Chondrocyte (in vitro differentiated cells): ENCODE measurements around the gene KCNH5. TPM values are rescaled to one million over a fixed set of nuclear protein-coding genes. Genes with fewer than 3 reads are reported as not detected.
"Not testable (repeated sequence)": the region's sequence is repeated elsewhere in the genome, so short reads cannot be mapped to it uniquely, and the experiment has no call there.

Experiments used
- DNase-seq: peaks from one replicate; pipeline ENCODE4 v3.0.0; 2021; ENCODE audit warnings: mixed read lengths, low spot score
- H3K27ac Mint-ChIP-seq: one replicate; pipeline ENCODE4 v1.8.0; 2021; ENCODE audit warnings: mild to moderate bottlenecking, moderate library complexity, mixed read lengths; ENCODE audit not compliant: unreplicated experiment
- H3K27me3 Mint-ChIP-seq: 2 replicates; pipeline ENCODE4 v1.8.0; 2021; ENCODE audit warnings: low read depth, mixed read lengths
- H3K36me3 Mint-ChIP-seq: 2 replicates; pipeline ENCODE4 v1.8.0; 2021; ENCODE audit warnings: low read depth, mixed read lengths
- H3K4me1 Mint-ChIP-seq: 2 replicates; pipeline ENCODE4 v1.8.0; 2021; ENCODE audit warnings: low read depth, mild to moderate bottlenecking, mixed read lengths
- H3K4me3 Mint-ChIP-seq: one replicate; pipeline ENCODE4 v1.8.0; 2021; ENCODE audit warnings: mild to moderate bottlenecking, moderate library complexity, mixed read lengths; ENCODE audit not compliant: unreplicated experiment
- H3K9me3 Mint-ChIP-seq: 2 replicates; pipeline ENCODE4 v1.8.0; 2021; ENCODE audit warnings: low read depth, mixed read lengths
- CTCF ChIP-seq: fragments of 200-600 bp; sonication (generic); IDR thresholded peaks from 2 replicates; pipeline ENCODE4 v1.5.0; 2021; ENCODE audit warnings: antibody characterized with exemption, mild to moderate bottlenecking, moderate library complexity
- total RNA-seq: library from RNA; stranded (reverse); gene quantifications from 3 replicates; pipeline ENCODE4 v1.2.1, GENCODE V29; 2021

Gene KCNH5
- total RNA-seq, 1 donor from 2014 or later, result not detected

- H3K27ac Mint-ChIP-seq, result no peak overlapping the region
- no peak for TF ChIP-seq CTCF
- H3K4me1 Mint-ChIP-seq, result no peaks in the 10 kb centered on the region
- H3K4me3 Mint-ChIP-seq, result no peak overlapping the region
- no peaks in the 10 kb centered on the region for H3K36me3 Mint-ChIP-seq
- peaks cover 3% of the 10 kb centered on the region for H3K27me3 Mint-ChIP-seq
- peaks cover 5% of the 10 kb centered on the region for H3K9me3 Mint-ChIP-seq
- DNase-seq, result no peak
Observed at GRCh38 chr14:62819931-62820330, 225.3 kb downstream of the KCNH5 start.

- Mint-ChIP-seq H3K9me3 (peaks cover 16% of the 10 kb centered on the region), H3K27me3 (peaks cover 2% of the 10 kb centered on the region), H3K27ac (no peak overlapping the region), H3K36me3 (no peaks in the 10 kb centered on the region), H3K4me3 (no peak overlapping the region), H3K4me1 (no peaks in the 10 kb centered on the region)
- DNase-seq, result no peak
- no peak for TF ChIP-seq CTCF
Observed at GRCh38 chr14:62807636-62808035, 237.6 kb downstream of the KCNH5 start.

GRCh38 chr14:62800577-62800976 is 244.7 kb downstream of the KCNH5 start:
- no peak overlapping the region for H3K4me3 Mint-ChIP-seq
- TF ChIP-seq CTCF, result no peak

GRCh38 chr14:62796431-62796830 is 248.8 kb downstream of the KCNH5 start:
- DNase-seq, result no peak
- peaks cover 3% of the 10 kb centered on the region for H3K27me3 Mint-ChIP-seq
- no peak overlapping the region for H3K4me3 Mint-ChIP-seq
- H3K36me3 Mint-ChIP-seq, result no peaks in the 10 kb centered on the region
- peaks cover under 1% of the 10 kb centered on the region for H3K9me3 Mint-ChIP-seq
- H3K27ac Mint-ChIP-seq, result no peak overlapping the region
- no peaks in the 10 kb centered on the region for H3K4me1 Mint-ChIP-seq
- TF ChIP-seq CTCF, result no peak

More at GRCh38 chr14:62800577-62800976, 244.7 kb downstream of the KCNH5 start:
- Mint-ChIP-seq H3K4me1 (no peaks in the 10 kb centered on the region), H3K36me3 (no peaks in the 10 kb centered on the region), H3K9me3 (no peaks in the 10 kb centered on the region), H3K27ac (no peak overlapping the region), H3K27me3 (peaks cover 2% of the 10 kb centered on the region)
- DNase-seq, result no peak

- no peak overlapping the region for H3K4me3 Mint-ChIP-seq
- no peaks in the 10 kb centered on the region for H3K4me1 Mint-ChIP-seq
- H3K27me3 Mint-ChIP-seq, result peaks cover 2% of the 10 kb centered on the region
Observed at GRCh38 chr14:62792578-62792977, 252.7 kb downstream of the KCNH5 start.

GRCh38 chr14:62781328-62781727 is 263.9 kb downstream of the KCNH5 start:
- not testable (repeated sequence) for H3K9me3 Mint-ChIP-seq, H3K36me3 Mint-ChIP-seq, H3K4me1 Mint-ChIP-seq, DNase-seq, H3K4me3 Mint-ChIP-seq, H3K27ac Mint-ChIP-seq, H3K27me3 Mint-ChIP-seq

More at GRCh38 chr14:62792578-62792977, 252.7 kb downstream of the KCNH5 start:
- Mint-ChIP-seq H3K9me3 (peaks cover 29% of the 10 kb centered on the region), H3K27ac (no peak overlapping the region), H3K36me3 (no peaks in the 10 kb centered on the region)
- TF ChIP-seq CTCF, result no peak
- DNase-seq, result no peak
